HepG2 (cell line): Measurements from ENCODE around the gene RPS25.

ENCODE experiments used
- ARID2 ChIP-seq: sonication (generic); formaldehyde crosslinking; IDR thresholded peaks from 2 replicates; pipeline ENCODE4 v1.8.1; 2022; ENCODE audit warnings: mild to moderate bottlenecking, missing genetic modification reagents, borderline replicate concordance
- ARNT2 ChIP-seq: sonication (generic); formaldehyde crosslinking; IDR thresholded peaks from 2 replicates; pipeline ENCODE4 v1.8.0; 2022; ENCODE audit warnings: mild to moderate bottlenecking, low read depth, missing genetic modification reagents, moderate library complexity
- CBX5 ChIP-seq: sonication (generic); formaldehyde crosslinking; IDR thresholded peaks from 2 replicates; pipeline ENCODE4 v1.4.0; 2020; ENCODE audit warnings: missing genetic modification reagents, borderline replicate concordance
- CTCF ChIP-seq: sonication (generic); formaldehyde crosslinking; IDR thresholded peaks from 2 replicates; pipeline ENCODE4 v1.5.0; 2020; ENCODE audit warnings: mild to moderate bottlenecking, missing genetic modification reagents, moderate library complexity
- ESRRA ChIP-seq: sonication (generic); formaldehyde crosslinking; IDR thresholded peaks from 2 replicates; pipeline ENCODE4 v1.5.1; 2020; ENCODE audit warnings: mild to moderate bottlenecking, low read depth, missing genetic modification reagents
- ETS1 ChIP-seq: sonication (generic); formaldehyde crosslinking; IDR thresholded peaks from 2 replicates; pipeline ENCODE4 v1.4.0; 2020; ENCODE audit warnings: missing genetic modification reagents
- EZH2 ChIP-seq: conservative IDR thresholded peaks from 2 replicates; pipeline ENCODE4 v1.6.1; 2012; ENCODE audit warnings: mild to moderate bottlenecking, low read depth, low read length, moderate library complexity
- HNRNPH1 ChIP-seq: fragments of 200-400 bp; formaldehyde crosslinking; optimal IDR thresholded peaks from 2 replicates; pipeline ENCODE3; 2017; ENCODE audit warnings: mild to moderate bottlenecking, low read depth, low read length
- PHB2 ChIP-seq: fragments of 450-650 bp; IDR thresholded peaks from 2 replicates; pipeline ENCODE4 v1.6.1; 2018; ENCODE audit not compliant: partially characterized antibody
- TGIF2 ChIP-seq: IDR thresholded peaks from 2 replicates; pipeline ENCODE4 v1.6.1; 2016; ENCODE audit warnings: control low read depth, missing compliant biosample characterization
- ZC3H13 ChIP-seq: sonication (generic); formaldehyde crosslinking; IDR thresholded peaks from 2 replicates; pipeline ENCODE4 v1.8.1; 2023; ENCODE audit warnings: mild to moderate bottlenecking, missing genetic modification reagents, moderate library complexity
- ZNF101 ChIP-seq: sonication (generic); formaldehyde crosslinking; IDR thresholded peaks from 2 replicates; pipeline ENCODE4 v1.4.0; 2020; ENCODE audit warnings: mild to moderate bottlenecking, low read depth, missing genetic modification reagents, borderline replicate concordance
- ZNF224 ChIP-seq: sonication (generic); formaldehyde crosslinking; IDR thresholded peaks from 2 replicates; pipeline ENCODE4 v1.5.0; 2020; ENCODE audit warnings: mild to moderate bottlenecking, missing genetic modification reagents
- ZNF333 ChIP-seq: sonication (generic); formaldehyde crosslinking; IDR thresholded peaks from 2 replicates; pipeline ENCODE4 v1.4.0; 2020; ENCODE audit warnings: mild to moderate bottlenecking, missing genetic modification reagents, borderline replicate concordance

GRCh38 chr11:119051440-119052162 is 33.5 kb upstream of the RPS25 start:
- no peak for TF ChIP-seq TGIF2 (CRISPR knock-in tag)
- no peak for TF ChIP-seq ETS1 (CRISPR knock-in tag)
- TF ChIP-seq HNRNPH1, result no peak
- no peak for TF ChIP-seq ZC3H13
- no peak for TF ChIP-seq ZNF101 (CRISPR knock-in tag)
- TF ChIP-seq ARID2 (CRISPR knock-in tag), result no peak
- TF ChIP-seq CTCF, result no peak
- no peak for TF ChIP-seq PHB2
- TF ChIP-seq EZH2, result no peak
- no peak for TF ChIP-seq ARNT2 (CRISPR knock-in tag)
- TF ChIP-seq ZNF333, result no peak
- no peak for TF ChIP-seq CBX5 (CRISPR knock-in tag)
- no peak for TF ChIP-seq ZNF224 (CRISPR knock-in tag)
- TF ChIP-seq ESRRA (CRISPR knock-in tag), result no peak
